Endometrial microvascular endothelial cells (primary cell): Measurements from ENCODE around the gene RASGRF1. TPM values are rescaled to one million over a fixed set of nuclear protein-coding genes. Genes with fewer than 3 reads are reported as not detected.
"Not testable (repeated sequence)": the region's sequence is repeated elsewhere in the genome, so short reads cannot be mapped to it uniquely, and the experiment has no call there.

Source experiments
- in situ Hi-C: cut with HindIII; loops from 2 replicates; pipeline ENCODE4 v1.10.0; 2017; ENCODE audit warnings: low sequenced_read_pairs, low pct_unique_long_range_greater_than_20kb; ENCODE audit errors: inconsistent ontology term
- total RNA-seq: library from RNA; depleted of rRNA; stranded (reverse); fragments of >200 nt; gene quantifications from one replicate; pipeline ENCODE4 v1.2.3, GENCODE V29; 2015; ENCODE audit errors: inconsistent ontology term

RASGRF1 gene
- total RNA-seq, 1 donor from 2014 or later: not detected

DNA sequence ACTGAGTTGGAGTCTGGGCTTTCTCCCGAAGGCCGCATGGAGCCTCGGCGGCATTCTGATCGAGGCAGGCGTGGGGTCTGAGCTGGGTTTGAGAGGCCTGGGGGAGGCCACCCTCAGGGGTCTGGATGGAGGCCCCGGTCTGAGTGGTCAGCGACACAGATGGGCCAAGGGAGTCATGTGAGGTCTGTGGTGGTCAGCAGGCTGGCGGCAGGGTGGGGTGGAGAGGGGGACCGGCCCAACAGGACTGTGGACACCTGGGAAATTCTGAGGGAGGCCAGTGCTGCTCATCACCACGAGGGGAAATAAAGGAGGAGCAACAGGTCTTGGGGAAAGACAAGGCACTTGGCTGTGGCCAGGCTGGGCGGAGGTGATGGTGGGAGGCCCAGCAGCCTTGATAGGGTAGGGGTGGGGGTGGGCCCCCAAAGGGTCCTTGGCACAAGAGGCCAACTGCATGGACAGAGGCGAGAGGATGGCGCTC lies 161.9 kb downstream of the RASGRF1 start:
- in situ Hi-C loops: no loop called here

DNA sequence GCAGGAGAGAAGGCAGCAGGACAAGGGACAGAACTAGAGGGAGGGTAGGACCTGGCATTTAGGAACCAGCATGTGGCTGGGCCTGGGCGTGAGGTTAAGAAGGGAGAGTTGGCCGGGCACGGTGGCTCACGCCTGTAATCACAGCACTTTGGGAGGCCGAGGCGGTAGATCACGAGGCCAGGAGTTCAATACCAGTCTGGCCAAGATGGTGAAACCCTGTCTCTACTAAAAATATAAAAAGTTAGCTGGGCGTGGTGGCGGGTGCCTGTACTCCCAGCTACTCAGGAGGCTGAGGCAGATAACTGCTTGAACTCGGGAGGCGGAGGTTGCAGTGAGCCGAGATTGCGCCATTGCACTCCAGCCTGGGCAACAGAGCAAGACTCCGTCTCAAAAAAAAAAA lies 162.4 kb downstream of the RASGRF1 start:
- in situ Hi-C loops: not testable (repeated sequence)

GRCh38 chr15:78927077-78927790 lies 163.3 kb downstream of the RASGRF1 start:
- in situ Hi-C loops: no loop called here

GRCh38 chr15:78925956-78926743 lies 164.4 kb downstream of the RASGRF1 start:
- in situ Hi-C loops: no loop called here

DNA sequence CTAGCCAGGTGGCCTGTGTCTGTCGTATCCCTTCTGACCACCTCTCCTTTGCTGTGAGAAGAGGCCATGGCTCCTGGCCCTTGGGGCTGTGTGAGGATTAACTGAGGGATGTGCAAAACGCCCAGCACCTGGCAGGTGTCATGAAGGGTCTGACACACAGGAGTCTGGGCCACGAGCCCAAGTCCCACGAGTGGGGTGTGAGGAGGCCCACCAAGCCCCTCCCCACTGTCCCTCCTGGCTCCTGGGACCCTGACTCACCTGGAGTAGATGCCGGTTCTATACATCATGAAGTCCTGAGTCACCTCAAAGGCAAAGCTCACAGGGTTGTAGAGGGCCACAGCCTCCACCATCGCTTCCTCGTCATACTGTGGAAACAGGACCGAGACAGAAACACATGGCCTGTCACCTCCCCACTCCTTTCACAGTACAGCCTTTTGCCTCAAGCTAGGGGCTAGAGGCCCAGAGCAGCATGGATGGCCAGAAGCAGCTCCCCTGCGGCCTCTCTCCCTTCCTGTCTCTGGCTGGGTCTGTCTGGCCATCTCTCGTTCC lies 165.4 kb downstream of the RASGRF1 start:
- in situ Hi-C loops: no loop called here

DNA sequence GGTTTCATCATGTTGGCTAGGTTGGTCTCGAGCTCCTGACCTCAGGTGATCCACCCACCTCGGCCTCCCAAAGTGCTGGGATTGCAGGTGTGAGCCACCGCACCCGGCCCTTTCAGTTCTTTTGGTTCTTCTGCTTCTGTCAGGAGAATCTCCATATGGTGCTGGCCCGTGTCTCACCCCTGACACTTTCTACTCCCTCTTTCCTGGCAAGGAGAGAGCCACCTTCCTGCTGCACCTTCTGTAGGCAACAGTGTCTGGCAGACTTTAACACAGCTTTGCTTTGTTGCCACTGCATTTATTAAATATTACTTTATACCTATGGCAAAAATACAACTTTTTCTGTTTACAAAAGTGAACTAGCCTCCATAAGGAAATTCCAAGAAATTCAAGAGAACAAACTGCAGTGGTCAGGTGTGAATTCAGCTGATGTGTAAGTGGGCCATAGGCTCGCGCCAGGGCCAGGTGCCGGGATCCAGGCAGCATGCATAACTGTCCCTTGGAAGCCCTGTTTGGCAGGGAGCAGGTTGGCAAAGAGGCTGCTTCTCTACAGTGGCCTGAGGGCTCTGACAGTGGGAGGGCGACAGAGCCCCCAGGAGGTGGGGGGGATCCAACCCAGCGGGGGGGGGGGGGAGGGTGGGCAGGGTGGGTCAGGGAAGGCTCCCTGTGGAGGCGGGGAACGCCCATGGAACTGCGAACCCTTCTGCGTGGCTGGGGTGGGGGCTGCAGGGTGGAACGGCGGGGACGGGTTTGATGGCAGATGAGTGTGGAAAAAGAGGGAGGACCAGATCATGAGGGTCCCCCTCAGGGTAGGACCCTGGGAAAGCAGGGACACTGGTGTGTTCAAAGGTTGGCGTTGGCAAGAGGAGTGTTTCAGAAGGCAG lies 166.9 kb downstream of the RASGRF1 start:
- in situ Hi-C loops: no loop called here

DNA sequence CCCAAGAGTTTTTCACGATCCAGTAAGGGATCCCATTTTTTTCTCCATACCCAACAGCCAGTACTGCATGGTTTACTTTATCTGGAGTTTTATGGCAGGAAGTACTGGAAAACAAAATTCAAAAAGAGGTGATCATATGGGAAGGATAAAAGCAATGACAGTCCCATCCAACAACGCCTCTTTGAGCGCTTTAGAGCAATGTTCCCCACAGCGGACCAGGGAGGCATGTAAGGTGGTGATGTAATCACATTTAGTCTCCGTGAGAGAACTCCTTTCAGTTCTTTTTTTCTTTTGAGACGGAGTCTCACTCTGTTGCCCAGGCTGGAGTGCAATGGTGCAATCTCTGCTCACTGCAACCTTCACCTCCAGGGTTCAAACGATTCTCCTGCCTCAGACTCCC lies 167.6 kb downstream of the RASGRF1 start:
- in situ Hi-C loops: no loop called here

- in situ Hi-C loops: no loop called here
Observed at GRCh38 chr15:78922527-78922926, 168.1 kb downstream of the RASGRF1 start.

DNA sequence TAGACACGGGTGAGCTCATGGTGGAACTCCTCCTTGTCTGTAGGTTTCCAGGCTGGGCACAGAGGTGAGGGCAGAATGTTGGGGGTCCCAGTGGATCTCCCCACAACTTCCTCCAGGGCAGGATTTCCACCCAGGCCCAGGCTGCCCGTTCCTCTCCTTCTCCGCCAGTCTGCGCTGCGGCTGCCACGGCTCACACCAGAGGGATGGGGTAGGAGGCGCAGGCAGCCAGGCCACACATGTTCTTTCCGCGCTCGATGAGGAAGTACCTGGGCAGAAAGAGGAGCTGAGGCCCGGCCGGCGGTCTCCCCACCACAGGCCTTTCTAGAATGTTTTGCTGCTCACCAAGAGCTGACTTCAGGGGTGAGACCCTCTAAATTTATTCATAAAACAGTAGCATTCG lies 168.6 kb downstream of the RASGRF1 start:
- in situ Hi-C loops: no loop called here

- in situ Hi-C loops: no loop called here
Observed at GRCh38 chr15:78921517-78921916, 169.1 kb downstream of the RASGRF1 start.

DNA sequence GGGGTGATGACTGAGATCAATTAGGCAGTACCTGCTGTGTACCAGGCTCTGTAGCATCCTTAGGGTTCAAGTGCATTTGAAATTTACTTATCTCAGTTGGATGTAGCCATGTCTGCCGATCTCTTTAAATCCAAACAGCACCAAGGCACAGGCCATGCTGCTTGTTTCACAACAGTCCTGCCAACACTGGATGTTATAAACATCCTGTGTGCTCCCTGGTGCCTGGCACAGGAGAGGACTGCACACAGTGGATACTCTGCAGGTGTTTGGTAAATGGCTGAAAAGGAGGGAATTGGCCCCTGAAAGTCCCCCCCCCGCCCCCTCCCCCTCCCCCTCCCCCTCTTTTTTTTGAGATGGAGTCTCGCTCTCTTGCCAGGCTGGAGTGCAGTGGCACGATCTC lies 172.7 kb downstream of the RASGRF1 start:
- in situ Hi-C loops: no loop called here

DNA sequence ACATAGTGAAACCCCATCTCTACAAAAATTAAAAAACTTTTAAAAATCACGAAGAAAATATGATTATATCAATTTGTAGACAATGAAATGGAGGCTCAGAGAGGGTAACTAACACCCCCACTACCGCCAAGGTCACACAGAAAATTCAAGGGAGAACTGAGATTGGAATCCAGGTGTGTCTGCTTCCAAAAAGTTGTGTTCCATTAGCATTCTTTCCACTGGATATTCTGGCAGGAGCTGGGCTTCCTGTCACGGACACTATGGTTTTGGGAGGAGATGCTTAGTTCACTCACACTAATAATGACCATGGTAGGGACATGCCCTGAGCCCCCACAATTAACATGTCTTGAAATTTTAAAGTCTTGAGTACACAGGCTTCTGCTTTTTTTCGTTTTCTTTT lies 174.5 kb downstream of the RASGRF1 start:
- in situ Hi-C loops: no loop called here

DNA sequence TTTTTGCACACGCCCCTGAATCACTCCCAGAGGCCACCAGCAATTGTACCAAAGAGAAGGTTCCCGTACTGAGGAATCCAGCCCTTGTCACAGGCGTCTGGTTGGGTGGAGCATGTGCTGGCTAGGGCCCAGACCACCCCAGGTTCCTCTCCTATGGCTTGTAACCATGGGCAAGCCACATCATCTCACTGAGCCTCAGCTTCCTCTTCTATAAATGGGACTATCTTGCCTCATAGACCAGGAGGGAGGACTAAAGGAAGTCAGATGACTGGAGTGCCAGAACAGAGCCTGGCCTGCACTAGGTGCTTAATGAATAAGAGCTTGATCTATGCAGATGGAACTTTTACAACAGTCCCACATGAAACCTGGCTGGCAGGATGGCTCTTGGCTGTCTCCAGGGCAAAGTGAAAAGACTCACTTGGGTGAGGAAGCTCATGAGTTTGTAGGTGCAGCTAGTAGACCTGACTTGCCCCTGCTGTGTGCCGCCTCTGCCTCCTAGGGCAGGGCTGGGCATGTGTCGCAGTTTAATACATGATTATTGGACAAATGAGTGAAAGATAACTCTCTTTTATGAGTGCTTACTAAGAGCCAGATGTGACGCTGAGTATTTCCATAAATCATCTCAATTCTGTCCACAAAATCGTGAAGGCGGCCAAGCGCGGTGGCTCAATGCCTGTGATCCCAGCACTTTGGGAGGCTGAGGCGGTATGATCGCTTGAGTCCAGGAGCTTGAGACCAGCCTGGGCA lies 175.1 kb downstream of the RASGRF1 start:
- in situ Hi-C loops: no loop called here

DNA sequence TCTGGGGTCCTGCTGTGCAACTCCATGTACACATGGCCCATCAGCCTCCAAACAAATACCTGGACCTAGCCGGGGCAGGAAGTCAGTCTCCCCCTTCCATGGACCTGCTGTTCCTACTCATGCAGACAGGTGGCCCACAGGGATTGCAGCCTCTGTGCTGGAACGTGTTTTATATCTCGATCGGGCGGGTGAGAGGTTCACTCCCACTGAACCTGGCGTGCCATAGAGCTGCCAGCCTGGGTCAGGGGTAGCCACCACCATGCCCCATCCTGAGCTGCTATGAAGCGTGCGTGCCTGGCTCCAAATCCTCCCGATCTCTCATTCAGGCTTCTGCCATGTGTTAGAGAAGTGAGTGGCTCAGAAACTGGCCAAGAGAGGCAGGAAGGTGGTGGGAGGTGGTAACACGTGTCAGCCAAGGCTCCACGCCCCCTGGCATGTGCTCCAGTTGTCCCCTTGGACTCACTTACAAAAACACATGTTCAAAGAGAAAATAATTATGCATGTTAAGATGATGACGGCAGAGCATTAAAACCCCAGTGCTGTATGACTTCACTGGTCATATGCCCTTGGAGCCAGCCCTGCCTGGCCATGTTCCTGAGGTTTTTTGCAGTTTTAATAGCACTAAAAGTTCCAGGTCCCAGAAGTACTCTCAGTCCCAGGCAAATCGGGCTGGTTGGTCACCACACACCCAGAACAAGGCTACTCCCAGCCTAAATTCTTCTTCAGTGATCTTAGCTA lies 176.4 kb downstream of the RASGRF1 start:
- in situ Hi-C loops: no loop called here

DNA sequence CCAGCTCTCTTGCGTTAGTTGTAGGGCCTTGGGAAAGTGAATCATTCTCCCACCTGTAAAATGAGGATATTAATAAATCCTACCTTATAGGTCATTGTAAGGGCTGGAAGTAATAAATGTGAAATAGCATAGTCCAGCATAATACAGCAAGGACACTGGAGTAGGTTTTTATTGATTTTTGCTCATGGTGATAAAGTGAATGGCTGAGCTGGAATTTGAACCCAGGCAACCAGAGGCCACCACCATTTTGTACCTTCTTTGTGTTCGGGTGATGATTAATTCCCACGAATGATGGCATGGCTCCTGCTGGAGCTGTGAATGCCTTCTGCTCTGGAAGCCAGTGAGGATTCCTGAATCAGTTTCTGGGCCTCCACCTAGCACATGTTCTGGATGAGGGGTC lies 177.6 kb downstream of the RASGRF1 start:
- in situ Hi-C loops: no loop called here

DNA sequence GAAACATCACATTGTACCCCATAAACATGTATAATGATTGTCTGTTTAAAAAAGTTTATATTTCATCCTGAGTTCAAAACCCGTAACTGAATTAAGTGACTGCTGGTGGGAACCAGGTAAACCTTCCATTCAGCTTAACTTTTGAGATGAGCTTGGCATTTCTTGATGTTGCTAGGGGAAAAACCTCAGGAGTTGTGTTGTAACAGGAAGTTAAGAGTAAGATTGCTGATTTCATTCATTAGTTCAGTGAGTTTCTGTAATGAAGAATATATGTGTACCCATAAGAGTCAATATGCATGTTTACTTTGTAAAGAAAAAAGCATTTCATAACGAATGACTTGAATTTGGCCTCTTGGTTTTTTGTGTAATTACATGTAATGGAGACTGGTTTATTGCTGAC lies 178.3 kb downstream of the RASGRF1 start:
- in situ Hi-C loops: no loop called here

DNA sequence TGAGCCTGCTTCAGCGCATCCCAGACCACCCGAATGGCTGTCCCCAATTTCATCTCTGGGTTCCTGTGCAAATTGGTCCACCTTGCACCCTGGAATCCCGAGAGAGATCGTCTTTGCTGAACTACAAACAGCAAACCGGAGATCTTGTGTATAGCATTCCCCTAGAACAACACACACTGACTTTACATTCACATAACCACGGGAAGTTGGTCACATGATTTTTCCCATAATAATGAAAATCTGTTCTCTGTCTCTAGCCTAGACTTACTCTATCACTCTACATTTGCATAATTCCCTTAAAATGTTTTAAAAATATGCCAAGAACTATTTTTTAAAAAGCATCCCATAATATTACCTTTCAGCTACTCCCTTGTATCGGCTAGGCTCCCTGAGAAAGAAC lies 180.3 kb downstream of the RASGRF1 start:
- in situ Hi-C loops: no loop called here
